DND-41 (cell line): ENCODE results near the gene SUMF1.

Source experiments
- ATAC-seq: fragments of 200-7000 bp; cut with Tn5 transposase; 3 replicates; pipeline ENCODE4 v1.9.1; 2021; ENCODE audit warnings: low read depth; ENCODE audit not compliant: insufficient read depth
- DNase-seq: peaks from one replicate; pipeline ENCODE4 v3.0.0-alpha.2; 2020
- H2AFZ ChIP-seq: 2 replicates; pipeline ENCODE4 v1.6.0; 2012; ENCODE audit warnings: low read depth, low read length
- H3K27ac ChIP-seq: 2 replicates; pipeline ENCODE4 v1.5.1; 2012; ENCODE audit warnings: low read length, inconsistent platforms
- H3K27me3 ChIP-seq: fragments of 200-600 bp; sonication (generic); 2 replicates; pipeline ENCODE4 v1.6.0; 2012; ENCODE audit warnings: low read length, mild to moderate bottlenecking, inconsistent platforms; ENCODE audit not compliant: insufficient read depth, poor library complexity
- H3K36me3 ChIP-seq: 2 replicates; pipeline ENCODE4 v1.5.1; 2012; ENCODE audit warnings: low read length, inconsistent platforms; ENCODE audit not compliant: insufficient read depth
- H3K4me1 ChIP-seq: 2 replicates; pipeline ENCODE4 v1.5.1; 2012; ENCODE audit warnings: mild to moderate bottlenecking, low read length; ENCODE audit not compliant: insufficient read depth
- H3K4me2 ChIP-seq: 2 replicates; pipeline ENCODE4 v1.6.0; 2012; ENCODE audit warnings: mild to moderate bottlenecking, moderate library complexity, low read length, inconsistent platforms; ENCODE audit not compliant: insufficient read depth
- H3K4me3 ChIP-seq, 2 experiments: fragments of 200-600 bp in 1 of 2; shearing (Covaris generic) in 1 of 2; 2 replicates each; pipeline ENCODE4 v1.5.1; 2012 to 2016; ENCODE audit warnings: inconsistent platforms in 2 of 2, low read length in 2 of 2, mild to moderate bottlenecking in 2 of 2, low read depth in 1 of 2, moderate library complexity in 1 of 2
- H3K79me2 ChIP-seq: 2 replicates; pipeline ENCODE4 v1.6.0; 2012; ENCODE audit warnings: low read length, inconsistent platforms; ENCODE audit not compliant: insufficient read depth
- H3K9ac ChIP-seq: 2 replicates; pipeline ENCODE4 v1.6.0; 2012; ENCODE audit warnings: low read depth, mild to moderate bottlenecking, inconsistent platforms, low read length, moderate library complexity
- H3K9me3 ChIP-seq: 2 replicates; pipeline ENCODE4 v1.5.1; 2012; ENCODE audit warnings: low read length, moderate library complexity, mild to moderate bottlenecking, inconsistent platforms; ENCODE audit not compliant: insufficient read depth, severe bottlenecking
- H4K20me1 ChIP-seq: 2 replicates; pipeline ENCODE4 v1.6.0; 2012; ENCODE audit warnings: low read length; ENCODE audit not compliant: insufficient read depth
- EZH2 ChIP-seq: IDR thresholded peaks from 3 replicates; pipeline ENCODE4 v1.6.1; 2012; ENCODE audit warnings: borderline replicate concordance, low read depth, mild to moderate bottlenecking, moderate library complexity, low read length, inconsistent platforms; ENCODE audit not compliant: severe bottlenecking
- TF ChIP-seq, protein P1 (sequence below): IDR thresholded peaks from 2 replicates; pipeline ENCODE4 v1.5.1; 2012; ENCODE audit warnings: borderline replicate concordance, low read length, moderate library complexity, mild to moderate bottlenecking; ENCODE audit not compliant: poor library complexity, severe bottlenecking; ENCODE audit errors: extremely low read depth

The SUMF1 gene

GRCh38 chr3:4471907-4472306, 4.8 kb upstream of the SUMF1 start:
- H2AFZ ChIP-seq = no peak overlapping the region
- H3K79me2 ChIP-seq = 0 out of 2 replicates have a peak, but pooled peaks cover under 1% of the 10 kb centered on the region
- H3K36me3 ChIP-seq = no peaks in the 10 kb centered on the region
- DNase-seq (no peak), ATAC-seq (no peak)
- H3K27me3 ChIP-seq = peaks cover 15% of the 10 kb centered on the region
- H4K20me1 ChIP-seq = no peaks in the 10 kb centered on the region
- peaks cover 7% of the 10 kb centered on the region for H3K4me1 ChIP-seq
- no peak overlapping the region for H3K4me3 ChIP-seq
- no peaks in the 10 kb centered on the region for H3K9me3 ChIP-seq
- H3K9ac ChIP-seq = no peak overlapping the region
- H3K27ac ChIP-seq = no peak overlapping the region
- no peak overlapping the region for H3K4me2 ChIP-seq
- TF ChIP-seq, protein P1, sequence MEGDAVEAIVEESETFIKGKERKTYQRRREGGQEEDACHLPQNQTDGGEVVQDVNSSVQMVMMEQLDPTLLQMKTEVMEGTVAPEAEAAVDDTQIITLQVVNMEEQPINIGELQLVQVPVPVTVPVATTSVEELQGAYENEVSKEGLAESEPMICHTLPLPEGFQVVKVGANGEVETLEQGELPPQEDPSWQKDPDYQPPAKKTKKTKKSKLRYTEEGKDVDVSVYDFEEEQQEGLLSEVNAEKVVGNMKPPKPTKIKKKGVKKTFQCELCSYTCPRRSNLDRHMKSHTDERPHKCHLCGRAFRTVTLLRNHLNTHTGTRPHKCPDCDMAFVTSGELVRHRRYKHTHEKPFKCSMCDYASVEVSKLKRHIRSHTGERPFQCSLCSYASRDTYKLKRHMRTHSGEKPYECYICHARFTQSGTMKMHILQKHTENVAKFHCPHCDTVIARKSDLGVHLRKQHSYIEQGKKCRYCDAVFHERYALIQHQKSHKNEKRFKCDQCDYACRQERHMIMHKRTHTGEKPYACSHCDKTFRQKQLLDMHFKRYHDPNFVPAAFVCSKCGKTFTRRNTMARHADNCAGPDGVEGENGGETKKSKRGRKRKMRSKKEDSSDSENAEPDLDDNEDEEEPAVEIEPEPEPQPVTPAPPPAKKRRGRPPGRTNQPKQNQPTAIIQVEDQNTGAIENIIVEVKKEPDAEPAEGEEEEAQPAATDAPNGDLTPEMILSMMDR = no peak
- TF ChIP-seq EZH2 = no peak

DNA sequence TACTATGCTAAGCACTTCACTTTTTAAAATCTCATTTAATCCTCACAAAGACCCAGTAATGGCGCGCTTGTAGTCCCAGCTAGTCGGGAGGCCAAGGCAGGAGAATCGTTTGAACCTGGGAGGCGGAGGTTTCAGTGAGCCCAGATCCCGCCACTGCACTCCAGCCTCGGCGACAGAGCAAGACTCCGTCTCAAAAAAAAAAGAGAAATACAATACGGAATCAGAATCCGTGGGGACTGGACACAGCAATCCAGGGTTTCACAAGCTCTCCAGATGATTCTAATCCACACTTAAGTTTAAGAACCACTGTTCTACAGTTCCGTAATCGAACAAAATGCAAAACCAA, 426 bp upstream of the SUMF1 start:
- no peak for TF ChIP-seq EZH2
- TF ChIP-seq, protein P1 = no peak
- Histone ChIP-seq H3K27me3 (peaks cover under 1% of the 10 kb centered on the region), H3K4me2 (peak overlapping the region; percentile 98), H3K9ac (peak overlapping the region; percentile 80), H2AFZ (peak overlapping the region; percentile 98), H3K4me1 (peaks cover 23% of the 10 kb centered on the region), H3K27ac (peak overlapping the region; percentile 81), H3K4me3 (peak overlapping the region; percentile 83 to 92), H3K9me3 (no peaks in the 10 kb centered on the region), H4K20me1 (no peaks in the 10 kb centered on the region), H3K36me3 (no peaks in the 10 kb centered on the region), H3K79me2 (peaks cover 7% of the 10 kb centered on the region)
- ATAC-seq (no peak), DNase-seq (no peak)

DNA sequence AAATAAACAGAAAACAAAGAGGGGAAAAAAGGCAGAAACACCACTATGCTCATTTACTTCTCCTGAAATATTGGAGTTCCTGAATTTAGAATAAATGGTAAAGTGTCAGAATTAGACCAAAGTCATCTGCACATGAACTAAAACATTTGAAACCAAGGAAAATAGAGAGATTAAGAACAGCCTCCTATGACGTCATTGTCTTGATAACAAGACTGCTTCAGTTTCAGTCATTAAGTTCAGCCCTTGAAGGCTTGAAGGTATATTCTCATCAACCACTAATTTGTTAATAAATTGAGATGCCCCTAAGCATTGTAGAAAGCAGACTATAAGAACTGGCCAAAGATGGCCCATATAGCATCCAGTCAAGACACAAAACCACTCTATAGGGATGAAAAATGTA, 2.5 kb downstream of the SUMF1 start:
- Histone ChIP-seq H3K27ac (no peak overlapping the region), H3K9me3 (no peaks in the 10 kb centered on the region), H3K36me3 (no peaks in the 10 kb centered on the region), H2AFZ (no peak overlapping the region), H4K20me1 (no peaks in the 10 kb centered on the region), H3K4me3 (no peak overlapping the region), H3K4me2 (no peak overlapping the region), H3K79me2 (peaks cover 7% of the 10 kb centered on the region), H3K27me3 (no peaks in the 10 kb centered on the region), H3K9ac (no peak overlapping the region), H3K4me1 (peaks cover 23% of the 10 kb centered on the region)
- TF ChIP-seq, protein P1 = no peak
- TF ChIP-seq EZH2 = no peak
- no peak for ATAC-seq
- DNase-seq = no peak

DNA sequence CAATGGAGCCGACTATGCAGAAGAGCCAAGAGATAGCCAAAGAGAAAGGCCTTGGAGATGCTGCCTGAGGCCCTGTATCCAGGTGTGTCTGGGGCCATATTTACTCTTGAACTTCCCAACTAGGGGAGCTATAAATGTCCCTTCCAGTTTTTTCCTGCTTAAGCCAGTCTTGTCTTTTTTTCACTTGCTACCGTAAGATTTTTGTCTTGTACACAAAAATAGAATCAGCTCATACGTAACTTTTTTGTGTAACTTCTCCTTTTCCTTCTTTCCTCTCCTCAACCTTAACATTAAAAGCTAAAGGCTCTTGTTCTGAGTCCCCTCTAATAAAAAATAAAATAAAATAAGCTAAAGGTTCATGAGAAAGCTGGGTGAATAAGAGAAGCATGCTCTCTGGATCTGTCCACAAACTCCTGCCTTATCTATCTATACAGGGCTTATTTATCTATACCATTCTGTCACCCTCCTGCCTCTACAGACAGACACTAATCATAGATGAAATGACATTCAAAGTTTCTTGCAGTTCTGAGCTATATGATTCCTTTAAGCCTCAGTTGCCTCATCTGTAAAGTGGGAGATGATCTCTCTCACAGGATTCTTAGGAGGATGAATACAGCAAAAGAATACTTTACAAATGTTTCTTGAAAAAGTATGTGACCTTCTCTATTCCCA, 4.6 kb downstream of the SUMF1 start:
- peaks cover 7% of the 10 kb centered on the region for H3K79me2 ChIP-seq
- no peaks in the 10 kb centered on the region for H3K36me3 ChIP-seq
- H4K20me1 ChIP-seq = no peaks in the 10 kb centered on the region
- H2AFZ ChIP-seq = no peak overlapping the region
- TF ChIP-seq, protein P1 = no peak
- TF ChIP-seq EZH2 = no peak
- DNase-seq = no peak
- peaks cover 21% of the 10 kb centered on the region for H3K4me1 ChIP-seq
- no peak overlapping the region for H3K9ac ChIP-seq
- no peak for ATAC-seq
- H3K4me3 ChIP-seq = no peak overlapping the region
- H3K27ac ChIP-seq = no peak overlapping the region
- no peak overlapping the region for H3K4me2 ChIP-seq
- H3K27me3 ChIP-seq = no peaks in the 10 kb centered on the region
- H3K9me3 ChIP-seq = no peaks in the 10 kb centered on the region
